ENCODE results near the gene SMG6.
"Not testable (repeated sequence)": the region's sequence is repeated elsewhere in the genome, so short reads cannot be mapped to it uniquely, and the experiment has no call there.

The SMG6 gene

DNA sequence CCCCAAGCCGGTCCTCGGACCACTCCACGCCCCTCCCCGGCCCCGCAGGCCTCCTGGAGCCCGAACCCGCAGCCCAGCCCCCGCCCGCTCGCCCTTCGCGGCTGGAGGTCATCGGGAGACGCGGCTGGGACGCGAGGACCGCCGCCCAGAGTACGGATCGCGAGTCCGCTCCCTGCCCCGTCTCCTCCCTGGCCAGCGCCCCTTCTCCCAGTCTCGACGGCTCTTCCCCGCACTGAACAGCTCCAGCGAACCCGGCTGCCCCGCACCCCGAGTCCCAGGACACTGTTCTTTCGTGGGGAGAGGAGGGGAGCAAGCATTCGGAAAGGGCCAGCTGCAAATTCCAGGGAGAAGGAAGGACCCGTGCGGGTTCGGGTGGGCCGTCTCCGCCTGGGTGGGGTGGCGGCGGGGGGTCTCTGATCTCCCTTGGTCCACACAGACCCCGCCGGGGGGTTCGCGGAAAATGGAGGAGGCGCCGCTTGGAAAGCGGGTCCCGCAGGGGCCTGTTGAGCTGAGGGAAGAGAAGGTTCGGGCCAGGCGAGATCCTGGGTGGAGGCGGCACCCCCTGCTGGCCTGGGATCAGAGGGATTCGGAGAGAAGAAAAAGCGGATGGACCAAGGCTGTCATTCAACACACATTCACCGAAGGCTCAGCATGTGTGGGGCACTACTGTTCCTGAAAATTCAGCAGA, 277.8 kb downstream of the SMG6 start:
- DNase-seq (ENCODE audit: low spot score): no peak

GRCh38 chr17:2025220-2025621, 278.4 kb downstream of the SMG6 start, which contains the start of gene RTN4RL1:
Gene RTN4RL1 (minus strand): TSS chr17:2025334. CDS start chr17:2024865, 469 bp downstream.
- no peak for DNase-seq (ENCODE audit: low spot score)

DNA sequence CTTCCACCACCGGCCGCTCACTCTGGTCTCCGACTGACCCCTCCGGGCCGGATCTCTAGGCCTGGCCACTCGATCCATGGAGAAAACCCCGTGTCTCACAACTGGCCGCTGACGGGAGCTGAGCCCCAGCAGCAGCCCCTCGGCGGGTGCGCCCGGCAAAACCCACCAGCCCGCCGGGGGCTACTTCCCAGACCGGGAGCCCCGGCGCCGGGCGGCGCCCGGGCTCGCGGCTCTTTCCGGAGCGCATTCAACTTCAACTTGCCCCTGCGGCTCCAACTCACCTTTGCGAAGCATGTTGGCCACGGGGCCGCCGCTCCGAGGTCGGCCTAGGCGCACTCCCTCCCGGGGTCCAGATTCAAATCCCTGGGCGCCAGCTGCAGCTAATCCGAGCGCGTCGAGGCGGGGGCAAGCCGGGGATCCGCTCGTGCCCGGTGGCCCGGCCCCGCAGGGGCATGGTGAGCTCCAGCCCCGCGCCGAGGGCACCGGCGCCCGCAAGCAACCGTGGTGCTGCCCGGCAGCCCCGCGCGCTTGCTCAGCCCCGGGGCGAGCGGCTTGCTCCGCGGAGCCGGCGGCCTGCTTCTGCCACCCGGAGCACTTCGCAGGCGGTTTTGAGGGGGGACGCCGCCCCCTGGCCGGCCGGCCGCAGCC, 278.9 kb downstream of the SMG6 start:
- no peak for DNase-seq (ENCODE audit: low spot score)

DNA sequence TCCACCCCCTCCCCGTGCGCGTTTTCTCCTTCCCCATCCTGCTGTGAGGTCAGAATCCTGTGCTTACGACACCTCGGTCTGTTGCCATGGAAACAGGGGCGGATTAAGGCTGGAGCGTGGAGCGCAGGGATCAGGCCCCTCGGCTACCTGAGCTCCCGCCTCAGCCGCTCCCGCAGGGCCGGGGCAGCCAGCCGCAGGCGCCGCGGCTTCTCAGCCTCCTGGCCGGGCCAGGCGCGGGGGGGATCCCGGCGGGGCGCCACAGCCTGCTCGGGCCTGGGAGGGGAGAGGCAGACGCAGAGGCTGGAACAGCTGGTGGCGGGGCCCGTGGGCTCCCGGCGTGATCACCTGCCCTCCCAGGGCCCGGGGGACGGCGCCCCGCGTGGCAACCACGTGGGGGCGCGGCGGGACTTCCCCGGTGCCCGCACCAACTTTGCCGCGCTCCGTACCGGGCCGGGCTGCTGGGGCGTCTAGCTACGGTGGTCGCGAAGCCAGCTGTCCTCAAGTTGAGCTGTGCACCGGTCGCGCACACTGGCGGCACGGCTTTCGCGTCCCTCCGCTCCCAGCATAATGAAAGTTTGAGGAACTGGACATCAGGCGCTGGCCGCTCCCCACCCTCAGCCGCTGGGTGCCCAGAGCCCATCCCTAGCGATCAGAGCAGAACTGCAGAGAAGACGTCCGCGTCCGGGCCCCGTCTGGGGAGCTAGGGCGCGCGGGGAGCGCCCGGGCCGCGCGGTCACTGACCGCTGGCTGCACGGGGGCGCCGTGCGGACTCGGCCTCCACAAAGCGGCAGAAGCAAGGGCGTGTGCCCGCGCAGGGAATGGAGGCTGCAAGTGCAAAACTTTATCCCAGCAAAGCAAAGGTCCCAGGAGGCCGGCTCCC, 279.7 kb downstream of the SMG6 start:
- DNase-seq (ENCODE audit: low spot score): no peak

DNA sequence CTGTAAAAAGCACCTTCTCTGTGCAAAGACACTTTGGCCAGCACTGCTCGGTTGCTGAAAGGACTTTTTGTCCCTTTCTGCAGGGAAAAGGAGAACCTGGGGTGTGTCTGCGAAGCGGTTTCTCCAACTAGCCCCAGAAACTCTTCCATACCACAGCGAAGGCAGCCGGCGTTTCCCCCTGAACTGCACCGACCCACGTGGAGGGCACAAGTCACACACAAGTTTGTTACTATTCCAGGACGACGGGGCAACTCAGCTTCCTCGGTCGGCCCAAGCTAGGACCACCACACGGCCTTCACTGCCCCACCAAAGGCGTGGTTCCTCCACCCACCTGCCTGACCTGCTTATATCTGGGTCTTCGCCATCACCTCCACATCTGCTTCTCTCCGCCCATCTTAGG, 280.3 kb downstream of the SMG6 start:
- DNase-seq (ENCODE audit: low spot score): no peak

- no peak for DNase-seq (ENCODE audit: low spot score)
Measured at GRCh38 chr17:2022647-2023240, 280.8 kb downstream of the SMG6 start.

- no peak for DNase-seq (ENCODE audit: low spot score)
Measured at GRCh38 chr17:2020721-2021120, 282.9 kb downstream of the SMG6 start.

DNA sequence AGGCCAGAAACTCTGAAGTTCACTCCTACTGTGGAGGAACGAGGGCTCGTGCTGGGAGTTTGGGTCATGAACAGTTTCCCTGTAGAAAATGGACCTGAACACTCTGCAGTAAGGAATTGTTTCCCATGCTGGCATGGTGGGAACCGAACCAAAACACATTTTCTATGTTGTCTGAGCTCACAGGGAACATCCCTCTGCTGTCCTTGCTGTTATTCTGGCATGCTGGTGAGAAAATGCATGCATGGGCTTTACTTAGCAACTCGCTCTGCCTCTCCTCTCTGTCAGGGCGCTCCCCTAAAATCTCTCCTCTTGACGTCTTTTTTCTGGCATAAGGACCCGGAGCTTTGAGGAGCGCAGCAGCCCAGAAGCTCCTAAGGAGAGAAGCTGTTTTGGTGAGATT, 283.9 kb downstream of the SMG6 start:
- no peak for DNase-seq (ENCODE audit: low spot score)

- DNase-seq (ENCODE audit: low spot score): no peak
Measured at GRCh38 chr17:2018716-2019510, 284.7 kb downstream of the SMG6 start.

DNA sequence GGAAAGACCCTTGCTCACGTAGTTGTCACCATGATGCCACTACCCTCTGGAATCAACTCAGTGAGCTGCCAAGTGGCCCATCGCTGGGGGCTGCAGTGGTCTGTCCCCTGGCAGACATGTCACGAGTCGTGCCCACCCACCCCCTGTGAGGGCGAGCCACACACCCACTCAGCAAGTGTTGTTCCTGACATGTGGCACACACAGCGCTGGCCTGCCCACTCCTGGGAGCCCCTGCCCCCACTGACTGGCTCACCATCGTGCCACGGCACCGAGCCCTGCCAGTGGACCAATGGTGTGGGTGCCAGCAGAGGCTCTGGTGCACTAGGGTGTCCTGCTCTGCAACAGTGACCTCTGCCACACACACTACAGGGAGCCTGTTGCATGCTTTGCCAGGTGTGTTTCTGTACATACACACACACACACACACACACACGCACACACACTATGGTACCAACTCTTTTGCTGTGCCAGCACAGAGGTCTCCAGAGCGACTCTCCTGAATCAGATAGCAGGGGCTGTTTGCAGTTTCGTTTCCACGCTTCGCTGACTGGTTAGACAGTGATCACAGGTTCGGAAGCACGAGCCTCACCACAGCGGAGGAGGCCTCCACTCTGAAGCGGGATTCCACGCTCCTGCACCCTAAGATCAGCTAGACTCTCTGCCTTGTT, 286.2 kb downstream of the SMG6 start:
- DNase-seq (ENCODE audit: low spot score): no peak

DNA sequence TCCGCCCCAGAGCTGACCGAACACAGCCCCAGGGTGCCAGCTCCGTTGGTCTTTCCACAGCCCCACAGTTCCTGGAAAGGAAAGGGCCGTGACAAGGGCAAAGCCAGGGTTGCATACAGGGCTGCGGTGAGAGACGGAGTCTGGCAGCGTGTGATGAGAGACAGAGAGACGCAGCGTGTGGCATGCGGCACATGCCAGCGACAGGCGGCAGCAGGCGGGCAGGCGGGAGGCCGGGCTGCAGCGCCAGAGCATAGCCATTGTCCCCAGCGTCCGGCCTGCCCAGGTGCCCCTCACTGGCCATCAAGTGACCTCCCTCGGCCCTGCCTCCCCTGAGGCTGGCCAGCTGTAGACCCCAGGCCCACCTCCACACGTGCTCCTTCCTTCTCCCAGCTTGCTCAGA, 287.1 kb downstream of the SMG6 start:
- DNase-seq (ENCODE audit: low spot score): no peak

GRCh38 chr17:2015314-2015713, 288.3 kb downstream of the SMG6 start:
- no peak for DNase-seq (ENCODE audit: low spot score)

GRCh38 chr17:2013994-2014317, 289.6 kb downstream of the SMG6 start:
- DNase-seq (ENCODE audit: low spot score): no peak

DNA sequence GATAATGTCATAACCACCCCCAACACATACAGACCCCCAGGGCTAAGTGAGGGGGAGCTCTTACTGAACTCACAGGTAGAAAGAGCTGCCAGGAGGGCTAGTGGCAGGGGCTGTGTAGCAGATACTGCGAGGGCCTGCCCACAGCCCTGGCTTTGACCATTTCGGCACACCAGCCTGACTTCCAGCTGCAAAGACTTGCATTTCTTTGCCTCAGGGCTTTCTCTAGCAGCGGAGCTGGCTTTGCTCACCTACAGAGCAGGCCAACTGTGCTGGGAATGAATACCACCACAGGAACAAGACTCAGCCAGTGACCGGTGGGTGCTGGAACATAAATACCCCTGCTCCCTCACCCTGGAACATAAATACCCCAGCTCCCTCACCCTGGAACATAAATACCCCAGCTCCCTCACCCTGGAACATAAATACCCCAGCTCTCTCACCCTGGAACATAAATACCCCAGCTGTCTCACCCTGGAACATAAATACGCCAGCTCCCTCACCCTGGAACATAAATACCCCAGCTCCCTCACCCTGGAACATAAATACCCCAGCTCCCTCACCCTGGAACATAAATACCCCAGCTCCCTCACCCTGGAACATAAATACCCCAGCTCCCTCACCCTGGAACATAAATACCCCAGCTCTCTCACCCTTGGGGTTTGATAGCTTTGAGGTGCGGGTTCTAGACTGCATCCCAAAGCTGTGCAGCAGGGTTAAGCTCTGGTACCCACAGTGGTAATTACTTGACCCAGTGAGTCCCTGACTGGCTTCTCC, 290.2 kb downstream of the SMG6 start:
- DNase-seq (ENCODE audit: low spot score): not testable (repeated sequence)

- DNase-seq (ENCODE audit: low spot score): no peak
Measured at GRCh38 chr17:2012499-2012898, 291.1 kb downstream of the SMG6 start.

DNA sequence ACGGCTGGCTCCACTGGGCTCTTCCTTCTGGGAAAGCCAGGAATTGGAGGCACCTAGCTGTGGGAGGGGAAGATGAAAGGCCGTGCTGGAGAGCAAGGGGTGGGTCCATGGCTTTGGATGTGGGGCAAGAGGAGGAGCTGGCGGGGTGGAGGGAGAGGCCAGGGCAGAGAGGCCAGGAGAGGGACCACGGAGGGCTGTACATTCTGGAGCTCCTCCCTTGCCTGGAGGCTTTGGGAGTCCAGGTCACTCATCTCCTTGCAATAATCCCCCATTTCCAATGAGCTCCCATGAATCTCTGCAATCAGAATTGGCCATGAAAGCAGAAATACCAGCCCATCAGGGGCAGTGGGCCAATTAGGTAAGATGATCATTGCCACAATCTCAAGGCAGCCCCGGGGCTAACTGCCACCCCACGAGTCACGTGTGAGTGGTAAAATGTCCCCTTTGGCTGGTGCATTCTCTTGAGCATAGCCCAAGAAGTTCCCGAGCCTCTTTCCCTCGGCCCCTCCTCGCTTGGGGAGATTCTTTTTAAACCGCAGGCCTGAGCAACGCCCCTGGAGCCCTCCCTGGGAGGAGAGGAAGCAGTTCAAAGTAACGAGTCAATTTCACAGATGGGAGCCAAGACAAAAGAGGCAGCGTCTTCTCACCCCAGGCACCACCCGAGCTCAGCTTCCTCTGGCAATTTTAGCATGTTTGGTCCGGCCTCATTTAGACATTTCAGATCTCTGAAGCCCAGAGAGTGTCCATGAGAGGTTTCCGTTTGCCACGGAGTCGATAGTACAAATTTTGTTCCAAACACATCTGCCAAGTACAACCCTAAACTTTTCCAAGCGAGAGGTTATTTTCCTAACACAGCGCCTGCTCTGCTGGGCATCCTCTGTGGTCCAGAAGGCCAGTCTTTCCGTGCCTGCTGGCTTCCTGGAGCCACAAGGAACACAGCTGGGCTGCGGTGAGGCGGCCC, 291.9 kb downstream of the SMG6 start:
- DNase-seq (ENCODE audit: low spot score): no peak

Data from pons (tissue), 1 donor.